Measurements from ENCODE around the gene RAB44. TPM values are rescaled to one million over a fixed set of nuclear protein-coding genes. Genes with fewer than 3 reads are reported as not detected.

Gene RAB44
- total RNA-seq, 1 experiment from 2014 or later = 0.05 TPM

GRCh38 chr6:36692220-36692619 lies 5.4 kb upstream of the RAB44 start (continued):
- TF ChIP-seq, protein P1, sequence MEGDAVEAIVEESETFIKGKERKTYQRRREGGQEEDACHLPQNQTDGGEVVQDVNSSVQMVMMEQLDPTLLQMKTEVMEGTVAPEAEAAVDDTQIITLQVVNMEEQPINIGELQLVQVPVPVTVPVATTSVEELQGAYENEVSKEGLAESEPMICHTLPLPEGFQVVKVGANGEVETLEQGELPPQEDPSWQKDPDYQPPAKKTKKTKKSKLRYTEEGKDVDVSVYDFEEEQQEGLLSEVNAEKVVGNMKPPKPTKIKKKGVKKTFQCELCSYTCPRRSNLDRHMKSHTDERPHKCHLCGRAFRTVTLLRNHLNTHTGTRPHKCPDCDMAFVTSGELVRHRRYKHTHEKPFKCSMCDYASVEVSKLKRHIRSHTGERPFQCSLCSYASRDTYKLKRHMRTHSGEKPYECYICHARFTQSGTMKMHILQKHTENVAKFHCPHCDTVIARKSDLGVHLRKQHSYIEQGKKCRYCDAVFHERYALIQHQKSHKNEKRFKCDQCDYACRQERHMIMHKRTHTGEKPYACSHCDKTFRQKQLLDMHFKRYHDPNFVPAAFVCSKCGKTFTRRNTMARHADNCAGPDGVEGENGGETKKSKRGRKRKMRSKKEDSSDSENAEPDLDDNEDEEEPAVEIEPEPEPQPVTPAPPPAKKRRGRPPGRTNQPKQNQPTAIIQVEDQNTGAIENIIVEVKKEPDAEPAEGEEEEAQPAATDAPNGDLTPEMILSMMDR (IDR thresholded peaks at IDR 0.05 in 2 of 3, conservative IDR thresholded peaks at IDR 0.05 in 1 of 3; ENCODE audit: borderline replicate concordance in 1 of 3, insufficient read depth in 1 of 3, low read depth in 2 of 3, low read length in 2 of 3) = no peak
- TF ChIP-seq REST (IDR thresholded peaks at IDR 0.05; ENCODE audit: low read depth) (no peak), CEBPB (IDR thresholded peaks at IDR 0.05; ENCODE audit: low read depth) (no peak)

DNA sequence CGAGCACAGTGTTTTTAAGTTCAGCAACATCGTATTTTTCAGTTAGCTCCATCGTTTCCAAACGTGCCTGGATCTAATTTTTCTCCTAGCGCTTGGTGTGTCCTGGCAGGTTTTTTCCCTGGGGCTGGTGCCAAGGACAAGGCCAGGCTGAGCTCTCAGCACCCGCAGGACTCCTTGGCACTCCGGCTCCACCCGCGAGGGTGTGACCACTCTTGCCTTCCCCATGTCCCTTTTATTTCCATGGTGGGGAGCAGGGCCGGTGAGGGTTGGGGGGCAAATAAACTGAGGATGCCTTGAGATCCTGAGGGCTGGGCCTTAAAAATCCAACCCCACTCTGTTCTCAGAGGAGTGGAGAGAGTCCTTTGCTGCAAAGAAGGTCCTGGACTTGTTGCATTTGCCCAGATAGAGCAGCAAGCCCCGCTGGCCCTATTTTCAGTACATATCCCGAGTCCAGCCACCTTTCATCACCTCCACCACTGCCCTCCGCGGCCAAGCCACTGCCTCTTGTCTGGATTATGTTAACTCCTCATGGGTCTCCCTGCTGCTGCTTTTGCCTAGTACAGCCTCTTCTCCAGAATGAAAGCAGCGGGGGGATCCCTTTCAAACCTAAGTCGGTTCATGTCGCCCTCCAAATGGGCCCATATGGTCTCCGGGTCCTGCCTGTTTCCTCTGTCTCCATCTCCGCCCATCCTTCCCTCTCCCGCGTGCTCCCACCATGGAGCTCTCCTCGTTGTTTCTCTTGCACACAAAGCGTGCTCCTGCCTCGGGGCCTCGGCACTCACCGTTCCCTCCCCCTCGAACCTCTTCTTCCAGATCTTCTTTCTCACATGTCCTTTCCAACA lies 4.5 kb upstream of the RAB44 start:
- Histone ChIP-seq H3K4me1 (ENCODE audit: control insufficient read depth in 1 of 2, insufficient read depth in 2 of 2, low read length in 2 of 2) (no peaks in the 10 kb centered on the region), H3K27me3 (ENCODE audit: insufficient read depth, low read length) (no peaks in the 10 kb centered on the region), H4K20me1 (ENCODE audit: insufficient read depth) (no peaks in the 10 kb centered on the region), H3K9me3 (ENCODE audit: control insufficient read depth in 1 of 2, insufficient read depth in 1 of 2, low read depth in 1 of 2, low read length in 2 of 2) (no peaks in the 10 kb centered on the region), H3K9me2 (ENCODE audit: insufficient read depth) (no peaks in the 10 kb centered on the region), H3K4me3 (replicated peaks in 1 of 2; ENCODE audit: low read depth in 1 of 2, low read length in 2 of 2) (no peak overlapping the region), H3K9ac (ENCODE audit: low read length) (no peak overlapping the region), H3K79me2 (ENCODE audit: insufficient read depth, low read length) (no peaks in the 10 kb centered on the region), H3K27ac (ENCODE audit: low read depth, low read length) (no peak overlapping the region), H3K36me3 (ENCODE audit: control insufficient read depth in 1 of 2, insufficient read depth in 2 of 2, low read length in 2 of 2) (no peaks in the 10 kb centered on the region), H3K4me2 (ENCODE audit: low read length) (no peak overlapping the region), H2AFZ (ENCODE audit: low read depth, low read length, poor library complexity, severe bottlenecking) (no peak overlapping the region)
- BruUV-seq (replicated peaks) = no TSS peak
- no peak for ATAC-seq
- no peak for DNase-seq (ENCODE audit: low read depth, low spot score)
- ChIA-PET POLR2A (interaction anchor here (0.8 to 1.0 kb wide), 2 partner anchors 10 to 14 kb away, joined by 3 to 4 read pairs; partner anchors contain the start of gene CDKN1A), RAD21 (ENCODE audit: low non-redundant PET in 1 of 2, low total read pairs in 2 of 2, uncharacterized antibody in 2 of 2, unreplicated experiment in 2 of 2) (no interaction called here), CTCF (no interaction called here)
- intact Hi-C loops (cut with micrococcal nuclease) = no loop called here
- TF ChIP-seq EZH2phosphoT487 (IDR thresholded peaks at IDR 0.05; ENCODE audit: borderline replicate concordance) (no peak), ZFX (IDR thresholded peaks at IDR 0.05) (no peak), CEBPB (IDR thresholded peaks at IDR 0.05; ENCODE audit: low read depth) (no peak), ATF3 (IDR thresholded peaks at IDR 0.05) (no peak), SIN3A (IDR thresholded peaks at IDR 0.05; ENCODE audit: low read depth) (no peak), ZNF274 (IDR thresholded peaks at IDR 0.05; ENCODE audit: low read depth, low read length) (no peak), REST (IDR thresholded peaks at IDR 0.05; ENCODE audit: low read depth) (no peak), ELF1 (IDR thresholded peaks at IDR 0.05; ENCODE audit: borderline replicate concordance, low read depth) (no peak), CBX3 (IDR thresholded peaks at IDR 0.05; ENCODE audit: low read depth) (no peak), RAD21 (IDR thresholded peaks at IDR 0.05; ENCODE audit: low read depth) (no peak), POLR2AphosphoS5 (IDR thresholded peaks at IDR 0.05; ENCODE audit: low read depth, low read length) (no peak)

Measured in HCT116 (cell line).